HG03066 (cell line): Measurements from ENCODE around the gene TMEM131L.

Source experiments
- ATAC-seq: cut with Tn5 transposase; IDR thresholded peaks from one replicate; pipeline ENCODE4 v1.9.1; 2021; ENCODE audit warnings: low read depth; ENCODE audit not compliant: unreplicated experiment

Gene TMEM131L

DNA sequence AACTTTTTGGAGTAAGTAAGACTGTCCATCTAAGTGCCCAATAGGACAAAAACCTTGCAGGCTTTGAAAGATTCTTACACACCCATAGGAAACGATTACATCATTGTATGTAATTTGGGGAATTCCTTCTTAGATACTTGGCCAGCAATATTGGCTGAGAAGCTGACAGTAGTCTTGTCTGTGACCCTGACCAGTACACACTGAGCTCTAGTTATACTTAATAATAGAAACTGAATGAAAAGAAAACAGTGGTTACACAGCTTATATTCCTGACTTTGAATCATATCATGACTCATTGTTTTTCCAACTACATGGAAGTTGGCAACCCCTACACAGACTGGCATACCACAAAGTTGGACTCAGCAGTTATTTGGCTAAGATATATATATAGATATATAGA lies 210.8 kb downstream of the TMEM131L start:
- no peak for ATAC-seq

DNA sequence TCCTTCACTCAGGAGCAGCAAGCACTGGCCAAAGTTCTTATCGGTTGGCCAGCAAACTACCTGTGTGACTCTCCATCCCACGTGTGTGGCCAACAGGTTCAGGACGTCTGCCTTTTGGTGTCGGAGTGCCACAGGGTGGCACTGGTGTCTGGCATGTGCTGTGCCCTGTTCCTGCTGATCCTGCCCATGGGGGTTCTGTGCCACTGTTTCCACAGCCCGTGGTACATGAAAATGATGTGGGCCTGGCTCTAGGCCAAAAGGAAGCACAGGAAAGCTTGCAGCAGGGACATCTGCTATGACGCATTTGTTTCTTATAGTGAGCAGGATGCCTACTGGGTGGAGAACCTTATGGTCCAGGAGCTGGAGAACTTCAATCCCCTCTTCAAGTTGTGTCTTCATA lies 213.3 kb downstream of the TMEM131L start:
- no peak for ATAC-seq

- ATAC-seq: no peak
Measured at GRCh38 chr4:153683763-153684181, 217.6 kb downstream of the TMEM131L start.

DNA sequence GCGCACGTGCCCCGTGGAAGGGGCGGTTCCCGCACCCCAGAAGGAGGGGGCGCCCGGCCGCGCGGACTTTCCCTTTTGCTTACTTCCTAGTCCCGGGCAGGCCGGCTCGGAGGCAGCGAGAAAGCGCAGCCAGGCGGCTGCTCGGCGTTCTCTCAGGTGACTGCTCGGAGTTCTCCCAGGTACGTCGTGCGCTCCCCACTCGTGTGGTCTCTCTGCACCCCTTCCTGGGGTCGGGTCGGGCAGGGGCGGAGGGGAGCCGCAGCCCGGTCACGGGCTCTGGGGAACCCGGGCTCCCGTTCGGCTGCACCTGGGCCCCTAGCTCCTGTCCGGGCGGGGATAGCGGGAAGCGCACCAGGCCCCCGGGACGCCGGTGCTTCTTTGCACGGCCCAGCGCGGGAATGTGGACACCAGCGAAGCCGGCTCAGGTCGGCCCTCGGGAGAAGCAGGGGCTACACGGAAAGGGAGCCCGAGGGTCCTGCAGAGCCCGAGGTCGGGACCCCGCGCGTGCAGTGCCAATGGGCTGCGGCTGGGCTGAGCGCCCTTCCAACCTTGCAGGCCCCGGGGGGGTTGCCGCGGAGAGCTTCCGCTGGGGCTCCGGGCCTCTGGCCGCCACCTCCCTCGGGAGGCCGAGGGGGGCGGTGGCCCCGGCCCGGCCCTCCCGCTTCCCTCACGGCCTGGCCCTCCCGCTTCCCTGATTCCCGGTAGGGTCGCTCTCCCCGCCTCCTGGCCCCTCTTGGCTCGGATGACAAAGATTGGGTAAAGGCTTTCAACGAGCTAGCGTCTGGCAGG lies 218.2 kb downstream of the TMEM131L start, which contains the start of gene TLR2:
Gene TLR2, plus strand, starts transcription at position 99 of the 789 bp plus-strand sequence. CDS start 18,628 bp downstream, outside the sequence.
- ATAC-seq: peak; percentile 83

DNA sequence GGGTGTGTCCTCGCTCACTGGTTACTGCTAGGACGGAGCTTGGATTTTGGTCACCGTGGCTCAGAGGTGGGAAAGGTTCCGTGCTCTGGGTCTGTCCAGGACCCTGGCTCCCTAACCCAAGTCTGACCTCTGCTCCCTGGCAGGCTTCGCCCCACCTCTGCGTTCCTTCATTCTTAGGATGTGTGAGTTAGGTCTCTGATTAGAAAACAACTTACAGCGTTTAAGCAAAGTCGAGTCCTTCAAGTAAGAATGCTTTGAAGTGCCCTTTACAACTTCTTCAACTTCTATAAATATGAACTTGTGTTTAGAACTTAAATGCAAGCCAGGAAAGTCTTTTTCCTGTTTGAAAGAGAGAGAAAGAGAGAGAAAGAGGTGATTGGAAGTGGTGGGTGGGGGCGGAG lies 218.8 kb downstream of the TMEM131L start:
- ATAC-seq: no peak
